Esophagus muscularis mucosa (tissue), 4 donors: Measurements from ENCODE around the gene MRPS23. TPM values are rescaled to one million over a fixed set of nuclear protein-coding genes. Genes with fewer than 3 reads are reported as not detected.

ENCODE experiments used
- DNase-seq: peaks from one replicate; pipeline ENCODE4 v3.0.0-alpha.2; 2017; ENCODE audit errors: extremely low spot score
- H3K27ac ChIP-seq, 4 donors: fragments of 200-600 bp; sonication (generic); replicated peaks in 1 of 4; 1 replicate in 3 of 4; 2 replicates in 1 of 4; pipeline ENCODE4 v1.5.1; 2016 to 2019; ENCODE audit warnings: mild to moderate bottlenecking in 1 of 4
- H3K27me3 ChIP-seq, 4 donors: fragments of 200-600 bp; sonication (generic); one replicate each; pipeline versions ENCODE4 v1.5.1 to v1.6.0; 2016 to 2019
- H3K36me3 ChIP-seq, 4 donors: fragments of 200-600 bp; sonication (generic); one replicate each; pipeline ENCODE4 v1.5.1; 2016 to 2019
- H3K4me1 ChIP-seq, 4 donors: fragments of 200-600 bp; sonication (generic); one replicate each; pipeline ENCODE4 v1.5.1; 2016 to 2019
- H3K4me3 ChIP-seq, 4 donors: fragments of 200-600 bp; sonication (generic); 1 replicate in 2 of 4; 2 replicates in 2 of 4; pipeline ENCODE4 v1.5.1; 2016 to 2019; ENCODE audit warnings: mild to moderate bottlenecking in 4 of 4, moderate library complexity in 1 of 4
- H3K9me3 ChIP-seq, 4 donors: fragments of 200-600 bp; sonication (generic); 1 replicate in 3 of 4; 2 replicates in 1 of 4; pipeline ENCODE4 v1.5.1; 2016 to 2019
- EP300 ChIP-seq: sonication (generic); formaldehyde crosslinking; IDR thresholded peaks from one replicate; pipeline ENCODE4 v1.6.1; 2017; ENCODE audit warnings: antibody characterized with exemption
- POLR2A ChIP-seq: fragments of 450-650 bp; IDR thresholded peaks from one replicate; pipeline ENCODE4 v1.6.1; 2017; ENCODE audit warnings: antibody characterized with exemption, moderate library complexity, mild to moderate bottlenecking, low read depth
- POLR2AphosphoS5 ChIP-seq, 2 donors: sonication (generic); formaldehyde crosslinking; IDR thresholded peaks; one replicate each; pipeline ENCODE4 v1.6.1; 2017; ENCODE audit warnings: antibody characterized with exemption in 2 of 2
- WGBS: methylation state at CpG from one replicate; pipeline ENCODE4 v1.1.5; 2018; 5-methylcytosine and 5-hydroxymethylcytosine counted together
- intact Hi-C: fragments of 100-400 bp; cut with DNase I; formaldehyde crosslinking; loops from one replicate; pipeline ENCODE4 v1.15.1; 2023
- total RNA-seq, 4 donors: library from RNA; depleted of rRNA; stranded (reverse); fragments of >200 nt; gene quantifications; one replicate each; pipeline versions ENCODE4 v1.1.0 to v1.2.1, GENCODE V29; 2016
- TF ChIP-seq, protein P1 (sequence below), 3 experiments: fragments of 200-600 bp in 2 of 3; fragments of 450-650 bp in 1 of 3; sonication (generic) in 2 of 3; IDR thresholded peaks; one replicate each; pipeline ENCODE4 v1.5.1; 2017 to 2019; ENCODE audit warnings: antibody characterized with exemption in 3 of 3, mild to moderate bottlenecking in 2 of 3, moderate library complexity in 1 of 3

The MRPS23 gene
- total RNA-seq, 4 donors from 2014 or later, result 11.6 to 22.2 (median 16.9) TPM

DNA sequence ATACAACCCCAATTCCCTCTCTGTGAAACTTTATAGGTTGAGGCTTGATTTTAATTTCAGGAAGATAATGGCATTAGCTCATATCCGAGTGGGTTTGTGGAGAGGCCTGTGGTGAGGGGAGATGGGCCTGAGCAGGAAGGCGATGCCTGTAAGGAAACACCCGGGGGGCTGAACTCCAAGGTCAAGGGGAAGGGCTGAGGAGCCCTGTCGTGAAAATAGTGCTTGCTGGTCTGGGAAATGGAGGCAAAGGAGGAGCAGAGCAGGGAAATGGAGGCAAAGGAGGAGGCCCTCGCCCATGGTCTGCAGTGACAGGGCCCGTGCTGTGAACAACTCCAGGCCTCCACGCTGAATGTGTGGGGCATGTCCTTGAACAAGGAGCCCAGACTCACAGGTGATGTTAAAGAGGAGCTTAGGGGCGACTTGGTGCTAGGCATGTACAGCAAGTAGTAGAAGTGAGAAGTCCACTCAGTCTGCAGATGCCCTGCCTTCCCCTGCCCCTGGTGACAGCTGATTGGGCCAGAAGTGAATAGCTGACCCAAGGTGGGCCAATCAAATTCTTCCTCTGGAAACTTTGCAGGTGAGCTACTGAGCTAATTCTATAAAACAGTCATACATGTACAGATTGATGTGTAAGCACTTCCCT lies 38.1 kb downstream of the MRPS23 start:
- Histone ChIP-seq H3K36me3 (no peaks in the 10 kb centered on the region), H3K4me3 (no peak overlapping the region), H3K4me1 (peaks cover 18 to 20% (median 19%) of the 10 kb centered on the region in 4 donors), H3K27me3 (no peaks in the 10 kb centered on the region), H3K27ac (peak overlapping the region; percentile 63 to 76 (median 76)), H3K9me3 (no peaks in the 10 kb centered on the region)
- TF ChIP-seq POLR2AphosphoS5 (IDR thresholded peaks at IDR 0.05) (no peak), EP300 (no peak), POLR2A (no peak)
- TF ChIP-seq, protein P1, sequence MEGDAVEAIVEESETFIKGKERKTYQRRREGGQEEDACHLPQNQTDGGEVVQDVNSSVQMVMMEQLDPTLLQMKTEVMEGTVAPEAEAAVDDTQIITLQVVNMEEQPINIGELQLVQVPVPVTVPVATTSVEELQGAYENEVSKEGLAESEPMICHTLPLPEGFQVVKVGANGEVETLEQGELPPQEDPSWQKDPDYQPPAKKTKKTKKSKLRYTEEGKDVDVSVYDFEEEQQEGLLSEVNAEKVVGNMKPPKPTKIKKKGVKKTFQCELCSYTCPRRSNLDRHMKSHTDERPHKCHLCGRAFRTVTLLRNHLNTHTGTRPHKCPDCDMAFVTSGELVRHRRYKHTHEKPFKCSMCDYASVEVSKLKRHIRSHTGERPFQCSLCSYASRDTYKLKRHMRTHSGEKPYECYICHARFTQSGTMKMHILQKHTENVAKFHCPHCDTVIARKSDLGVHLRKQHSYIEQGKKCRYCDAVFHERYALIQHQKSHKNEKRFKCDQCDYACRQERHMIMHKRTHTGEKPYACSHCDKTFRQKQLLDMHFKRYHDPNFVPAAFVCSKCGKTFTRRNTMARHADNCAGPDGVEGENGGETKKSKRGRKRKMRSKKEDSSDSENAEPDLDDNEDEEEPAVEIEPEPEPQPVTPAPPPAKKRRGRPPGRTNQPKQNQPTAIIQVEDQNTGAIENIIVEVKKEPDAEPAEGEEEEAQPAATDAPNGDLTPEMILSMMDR (IDR thresholded peaks at IDR 0.05), result no peak
- DNase-seq, result peak; percentile 72
- intact Hi-C loops, result no loop called here
- 65% methylated on average over 8 of the region's 8 CpGs for WGBS

DNA sequence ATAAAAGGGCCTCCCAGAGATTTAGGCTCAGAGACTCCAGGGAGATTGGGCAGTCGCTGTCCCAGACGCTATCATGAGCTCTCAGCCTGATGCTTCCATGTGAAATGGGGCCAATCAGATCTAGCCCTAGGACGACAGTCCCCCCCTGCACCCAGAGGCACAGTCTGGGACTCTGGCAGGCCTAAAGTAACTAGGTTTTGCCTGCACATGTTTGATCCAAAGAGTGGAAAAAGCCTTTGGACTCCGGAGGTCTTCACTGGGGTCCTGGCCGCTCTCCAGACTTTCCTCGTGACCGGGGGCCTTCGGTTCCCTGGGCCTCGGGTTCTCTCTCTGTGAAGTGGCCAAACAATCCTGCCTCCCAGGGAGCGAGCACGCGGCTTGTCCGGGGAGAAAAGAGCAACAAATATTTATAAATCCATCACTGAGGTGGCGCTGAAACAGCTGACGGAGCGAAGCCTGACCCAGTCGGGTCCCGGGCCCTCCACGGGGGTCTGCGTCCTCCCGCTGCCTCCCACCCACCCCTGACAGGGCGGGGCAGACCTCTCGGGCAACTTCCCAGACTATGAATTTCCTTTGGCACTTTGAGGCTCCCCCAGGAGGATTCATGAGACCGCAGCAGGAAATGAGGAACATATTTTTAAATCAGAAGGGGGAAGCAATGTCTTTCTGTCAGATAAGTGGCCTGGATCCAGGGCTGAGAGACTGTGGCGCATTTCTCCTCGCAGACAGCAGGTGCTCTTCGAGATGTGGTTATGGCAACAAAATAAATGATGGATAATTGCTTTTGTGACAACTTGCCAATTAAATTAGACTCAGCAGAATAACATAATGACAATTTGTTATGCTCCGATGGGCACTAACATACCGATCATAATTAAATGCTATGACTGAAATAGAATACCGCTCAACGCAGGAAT lies 38.9 kb downstream of the MRPS23 start:
- DNase-seq, result peak; percentile 91
- 9% methylated on average over 19 of the region's 31 CpGs for WGBS
- TF ChIP-seq EP300 (no peak), POLR2AphosphoS5 (IDR thresholded peaks at IDR 0.05) (peak in 1 of 2 donors; percentile 14)
- TF ChIP-seq, protein P1 (IDR thresholded peaks at IDR 0.05), result peak in 1 of 3 experiments; percentile 21

DNA sequence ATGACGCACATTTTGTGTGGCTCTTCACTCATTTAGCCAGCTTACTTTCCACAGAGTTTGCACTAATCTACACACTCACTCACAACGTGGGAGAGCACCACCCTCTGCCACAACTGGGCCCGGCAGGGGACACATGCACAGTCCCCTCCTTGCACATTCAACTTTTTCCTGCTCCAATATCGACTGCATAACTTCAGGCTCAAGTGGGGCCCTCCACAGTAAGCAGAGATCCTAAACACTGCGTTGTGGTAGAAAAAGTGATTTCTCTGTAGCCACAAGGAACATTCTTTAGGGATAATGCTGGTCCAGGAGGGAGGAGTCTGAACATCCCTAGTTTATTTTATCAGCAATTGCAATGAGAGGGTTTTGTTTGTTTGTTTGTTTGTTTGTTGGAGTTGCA lies 40.0 kb downstream of the MRPS23 start:
- Histone ChIP-seq H3K4me3 (no peak overlapping the region), H3K4me1 (peaks cover 18 to 20% (median 19%) of the 10 kb centered on the region in 4 donors), H3K36me3 (no peaks in the 10 kb centered on the region), H3K27me3 (no peaks in the 10 kb centered on the region), H3K27ac (no peak overlapping the region), H3K9me3 (no peaks in the 10 kb centered on the region)
- intact Hi-C loops, result no loop called here
- TF ChIP-seq POLR2A, result no peak
- TF ChIP-seq POLR2AphosphoS5 (IDR thresholded peaks at IDR 0.05), result no peak
- TF ChIP-seq EP300, result no peak
- TF ChIP-seq, protein P1 (IDR thresholded peaks at IDR 0.05), result no peak
- peak; percentile 50 for DNase-seq
- WGBS, result 71% methylated on average over 5 of the region's 5 CpGs

More for the DNA sequence above, 38.9 kb downstream of the MRPS23 start:
- H3K4me3 ChIP-seq, result peak overlapping the region; percentile 38 to 51 (median 43)
- H3K27me3 ChIP-seq, result no peaks in the 10 kb centered on the region
- no peaks in the 10 kb centered on the region for H3K9me3 ChIP-seq
- H3K4me1 ChIP-seq, result peaks cover 18 to 20% (median 19%) of the 10 kb centered on the region in 4 donors
- no peaks in the 10 kb centered on the region for H3K36me3 ChIP-seq
- peak overlapping the region; percentile 63 to 76 (median 76) for H3K27ac ChIP-seq
- intact Hi-C loops, result no loop called here

DNA sequence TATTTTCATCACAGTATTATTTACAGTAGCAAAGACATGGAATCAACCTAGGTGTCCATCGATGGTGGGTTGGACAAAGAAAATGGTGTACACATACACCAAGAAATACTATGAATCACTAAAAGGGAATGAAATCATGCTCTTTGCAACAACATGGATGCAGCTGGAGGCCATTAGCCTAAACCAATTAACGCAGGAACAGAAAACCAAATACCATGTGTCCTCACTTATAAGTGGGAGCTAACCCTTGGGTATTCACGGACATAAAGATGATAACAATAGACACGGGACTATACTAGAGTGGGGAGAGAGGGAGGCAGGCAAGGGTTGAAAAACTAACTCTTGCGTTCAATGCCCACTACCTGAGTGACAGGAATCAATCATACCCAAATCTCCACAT lies 41.0 kb downstream of the MRPS23 start:
- Histone ChIP-seq H3K36me3 (no peaks in the 10 kb centered on the region), H3K27me3 (no peaks in the 10 kb centered on the region), H3K27ac (no peak overlapping the region), H3K4me1 (peaks cover 18 to 20% (median 19%) of the 10 kb centered on the region in 4 donors), H3K4me3 (no peak overlapping the region), H3K9me3 (no peaks in the 10 kb centered on the region)
- TF ChIP-seq, protein P1 (IDR thresholded peaks at IDR 0.05), result no peak
- TF ChIP-seq EP300, result no peak
- no peak for TF ChIP-seq POLR2A
- no peak for TF ChIP-seq POLR2AphosphoS5 (IDR thresholded peaks at IDR 0.05)
- peak; percentile 31 for DNase-seq
- intact Hi-C loops, result no loop called here
- 94% methylated on average over 5 of the region's 5 CpGs for WGBS
